IPS-18c (cell line): Measurements from ENCODE around the gene AP3B1.
A peak's percentile ranks its signal among the peaks of the same experiment; 100 is the strongest.

Source experiments
- H3K4me3 ChIP-seq: 2 replicates; pipeline ENCODE4 v1.7.0; 2013; ENCODE audit warnings: low read depth, mild to moderate bottlenecking, low read length, moderate library complexity; ENCODE audit not compliant: insufficient read depth
- H3K9me3 ChIP-seq: one replicate; pipeline ENCODE4 v1.6.1; 2013; ENCODE audit warnings: mild to moderate bottlenecking, low read length, moderate library complexity; ENCODE audit not compliant: control insufficient read depth, insufficient read depth

AP3B1 gene

GRCh38 chr5:78294248-78295034 lies at the start of gene AP3B1:
Gene AP3B1 (minus strand): TSS chr5:78294698. CDS start chr5:78294579, 119 bp downstream.
- Histone ChIP-seq H3K4me3 (peak within 1 kb of the TSS; percentile 96), H3K9me3 (peaks cover 2% of the 10 kb centered on the region)

GRCh38 chr5:78341440-78341839 lies 46.9 kb upstream of the AP3B1 start:
- Histone ChIP-seq H3K9me3 (no peaks in the 10 kb centered on the region), H3K4me3 (no peak overlapping the region)

- Histone ChIP-seq H3K9me3 (no peaks in the 10 kb centered on the region), H3K4me3 (no peak overlapping the region)
Measured at GRCh38 chr5:78339617-78340436, 45.3 kb upstream of the AP3B1 start.

GRCh38 chr5:78336698-78337097 lies 42.2 kb upstream of the AP3B1 start:
- Histone ChIP-seq H3K9me3 (no peaks in the 10 kb centered on the region), H3K4me3 (no peak overlapping the region)

GRCh38 chr5:78335976-78336375 lies 41.5 kb upstream of the AP3B1 start:
- no peak overlapping the region for H3K4me3 ChIP-seq
- no peaks in the 10 kb centered on the region for H3K9me3 ChIP-seq

- Histone ChIP-seq H3K4me3 (no peak overlapping the region), H3K9me3 (no peaks in the 10 kb centered on the region)
Measured at GRCh38 chr5:78334811-78335210, 40.3 kb upstream of the AP3B1 start.

GRCh38 chr5:78331523-78332080 lies 37.1 kb upstream of the AP3B1 start:
- no peaks in the 10 kb centered on the region for H3K9me3 ChIP-seq
- H3K4me3 ChIP-seq, result no peak overlapping the region

- H3K9me3 ChIP-seq, result no peaks in the 10 kb centered on the region
- H3K4me3 ChIP-seq, result no peak overlapping the region
Measured at GRCh38 chr5:78328585-78329173, 34.2 kb upstream of the AP3B1 start.

GRCh38 chr5:78327761-78328510 lies 33.4 kb upstream of the AP3B1 start:
- no peak overlapping the region for H3K4me3 ChIP-seq

GRCh38 chr5:78326930-78327329 lies 32.4 kb upstream of the AP3B1 start:
- Histone ChIP-seq H3K9me3 (no peaks in the 10 kb centered on the region), H3K4me3 (no peak overlapping the region)

More at GRCh38 chr5:78327761-78328510, 33.4 kb upstream of the AP3B1 start:
- no peaks in the 10 kb centered on the region for H3K9me3 ChIP-seq

- no peak overlapping the region for H3K4me3 ChIP-seq
- H3K9me3 ChIP-seq, result no peaks in the 10 kb centered on the region
Measured at GRCh38 chr5:78323241-78323640, 28.7 kb upstream of the AP3B1 start.

- Histone ChIP-seq H3K4me3 (no peak overlapping the region), H3K9me3 (no peaks in the 10 kb centered on the region)
Measured at GRCh38 chr5:78320401-78320800, 25.9 kb upstream of the AP3B1 start.

- Histone ChIP-seq H3K4me3 (no peak overlapping the region), H3K9me3 (no peaks in the 10 kb centered on the region)
Measured at GRCh38 chr5:78318337-78318736, 23.8 kb upstream of the AP3B1 start.

GRCh38 chr5:78317515-78317914 lies 23.0 kb upstream of the AP3B1 start:
- Histone ChIP-seq H3K4me3 (no peak overlapping the region), H3K9me3 (no peaks in the 10 kb centered on the region)

GRCh38 chr5:78308703-78309102 lies 14.2 kb upstream of the AP3B1 start:
- H3K4me3 ChIP-seq, result no peak overlapping the region
- H3K9me3 ChIP-seq, result no peaks in the 10 kb centered on the region

- peaks cover 2% of the 10 kb centered on the region for H3K9me3 ChIP-seq
- no peak overlapping the region; the same call in 1 of the 2 replicates for H3K4me3 ChIP-seq
Measured at GRCh38 chr5:78300464-78301045, 6.1 kb upstream of the AP3B1 start.
